HepG2 (cell line): ENCODE data around the gene SAMD8. TPM values are rescaled to one million over a fixed set of nuclear protein-coding genes. Genes with fewer than 3 reads are reported as not detected.
A peak's percentile ranks its signal among the peaks of the same experiment; 100 is the strongest.

Experiments used
- ATAC-seq: fragments of 200-7000 bp; cut with Tn5 transposase; 3 replicates; pipeline ENCODE4 v1.9.1; 2020; ENCODE audit warnings: mild to moderate bottlenecking, moderate library complexity
- BruUV-seq: library from RNA; stranded (reverse); fragments of 400-500 nt; replicated peaks from 2 replicates; lab custom pipeline; 2021; lab: Mats Ljungman, UMichigan
- CTCF ChIA-PET: fragments of 300-600 bp; formaldehyde crosslinking; extraction: SDS; loops from one replicate; lab custom pipeline; 2021; ENCODE audit warnings: low total read pairs, inconsistent platforms, low intra/inter-chr PET ratio; lab: Yijun Ruan, JAX
- POLR2A ChIA-PET: fragments of 350-600 bp; sonication (Branson Sonifier 250); formaldehyde crosslinking; loops from one replicate; lab custom pipeline; 2020; ENCODE audit warnings: antibody characterized with exemption, inconsistent platforms; lab: Yijun Ruan, JAX
- DNase-seq: peaks from one replicate; pipeline ENCODE4 v3.0.0-alpha.2; 2015; ENCODE audit warnings: low spot score
- FAIRE-seq: peaks from 3 replicates; lab custom pipeline; 2011; peaks lifted over from hg19 to GRCh38; lab: Jason Lieb, UNC
- H2AFZ ChIP-seq: one replicate; pipeline ENCODE4 v1.6.1; 2011; ENCODE audit warnings: low read length, inconsistent platforms
- H3K27ac ChIP-seq: fragments of 300-600 bp; 3 replicates; pipeline ENCODE4 v1.8.0; 2011; ENCODE audit warnings: mixed run types, mild to moderate bottlenecking, mixed read lengths, low read length, inconsistent platforms; ENCODE audit not compliant: insufficient read depth; ENCODE audit errors: extremely low read length
- H3K27me3 ChIP-seq, 2 experiments: fragments of 200-600 bp in 1 of 2; 2 replicates in 1 of 2; 3 replicates in 1 of 2; pipeline versions ENCODE4 v1.6.0 to v1.8.0; 2011; ENCODE audit warnings: low read length in 2 of 2, mild to moderate bottlenecking in 2 of 2, moderate library complexity in 2 of 2, inconsistent platforms in 1 of 2; ENCODE audit not compliant: insufficient read depth in 2 of 2, control insufficient read depth in 1 of 2
- H3K36me3 ChIP-seq, 2 experiments: fragments of 200-600 bp in 1 of 2; replicated peaks in 1 of 2; 2 replicates in 1 of 2; 3 replicates in 1 of 2; pipeline versions ENCODE4 v1.5.1 to v1.8.0; 2011; ENCODE audit warnings: low read length in 2 of 2, inconsistent platforms in 1 of 2; ENCODE audit not compliant: insufficient read depth in 2 of 2, control insufficient read depth in 1 of 2
- H3K4me1 ChIP-seq: 2 replicates; pipeline ENCODE4 v1.5.1; 2012; ENCODE audit warnings: low read length, inconsistent platforms; ENCODE audit not compliant: insufficient read depth
- H3K4me2 ChIP-seq: 2 replicates; pipeline ENCODE4 v1.6.0; 2011; ENCODE audit warnings: low read depth, low read length, inconsistent platforms
- H3K4me3 ChIP-seq, 3 experiments: fragments of 200-600 bp in 1 of 3; sonication (generic), shearing (Covaris generic) in 1 of 3; replicated peaks in 1 of 3; 2 replicates each; pipeline ENCODE4 v1.5.1; 2011 to 2016; ENCODE audit warnings: low read length in 3 of 3, inconsistent platforms in 2 of 3, low read depth in 2 of 3, mild to moderate bottlenecking in 2 of 3, control low read depth in 1 of 3, mixed read lengths in 1 of 3; ENCODE audit not compliant: insufficient read depth in 1 of 3
- H3K79me2 ChIP-seq: one replicate; pipeline ENCODE4 v1.6.1; 2011; ENCODE audit warnings: low read length, inconsistent platforms; ENCODE audit not compliant: insufficient read depth
- H3K9ac ChIP-seq: 2 replicates; pipeline ENCODE4 v1.6.0; 2011; ENCODE audit warnings: mild to moderate bottlenecking, low read depth, low read length, inconsistent platforms; ENCODE audit not compliant: insufficient read depth
- H3K9me3 ChIP-seq: 2 replicates; pipeline ENCODE4 v1.5.1; 2012; ENCODE audit warnings: mild to moderate bottlenecking, low read length
- H4K20me1 ChIP-seq: 2 replicates; pipeline ENCODE4 v1.6.0; 2011; ENCODE audit warnings: inconsistent platforms, mild to moderate bottlenecking, low read length, moderate library complexity; ENCODE audit not compliant: insufficient read depth
- BCL6 ChIP-seq: IDR thresholded peaks from 2 replicates; pipeline ENCODE4 v1.6.1; 2016; ENCODE audit warnings: missing genetic modification reagents, missing compliant biosample characterization
- DMAP1 ChIP-seq: IDR thresholded peaks from 2 replicates; pipeline ENCODE4 v1.6.1; 2016
- DNMT3B ChIP-seq: conservative IDR thresholded peaks from 2 replicates; pipeline ENCODE4 v1.6.1; 2016; ENCODE audit warnings: missing biosample characterization, control low read depth
- HMGA1 ChIP-seq: sonication (generic); formaldehyde crosslinking; conservative IDR thresholded peaks from 2 replicates; pipeline ENCODE4 v1.4.0; 2020; ENCODE audit warnings: missing genetic modification reagents
- NFKB2 ChIP-seq: sonication (generic); formaldehyde crosslinking; IDR thresholded peaks from 2 replicates; pipeline ENCODE4 v1.4.0; 2020; ENCODE audit warnings: missing genetic modification reagents, borderline replicate concordance
- TP53 ChIP-seq: sonication (generic); formaldehyde crosslinking; conservative IDR thresholded peaks from 2 replicates; pipeline ENCODE4 v1.4.0; 2020; ENCODE audit warnings: missing genetic modification reagents
- XRCC5 ChIP-seq: fragments of 200-400 bp; formaldehyde crosslinking; optimal IDR thresholded peaks from 2 replicates; pipeline ENCODE3; 2017; ENCODE audit warnings: mild to moderate bottlenecking, low read length
- ZMYM4 ChIP-seq: sonication (generic); formaldehyde crosslinking; IDR thresholded peaks from 2 replicates; pipeline ENCODE4 v1.8.1; 2023; ENCODE audit warnings: mild to moderate bottlenecking, missing genetic modification reagents
- ZNF331 ChIP-seq: sonication (generic); formaldehyde crosslinking; IDR thresholded peaks from 2 replicates; pipeline ENCODE4 v1.4.0; 2020; ENCODE audit warnings: missing genetic modification reagents
- ZNF839 ChIP-seq: sonication (generic); formaldehyde crosslinking; IDR thresholded peaks from 2 replicates; pipeline ENCODE4 v1.4.0; 2020; ENCODE audit warnings: missing genetic modification reagents, mild to moderate bottlenecking, borderline replicate concordance
- WGBS: methylation state at CpG from one replicate; pipeline ENCODE4 v1.1.6; 2017; ENCODE audit warnings: low lambda C conversion rate; 5-methylcytosine and 5-hydroxymethylcytosine counted together
- in situ Hi-C: cut with HindIII; loops from 2 replicates; pipeline ENCODE4 v1.10.0; 2017; ENCODE audit warnings: low pct_unique_long_range_greater_than_20kb; ENCODE audit not compliant: extremely low pct_ligation_motif_present
- intact Hi-C: fragments of 100-400 bp; cut with micrococcal nuclease; formaldehyde crosslinking; loops from one replicate; pipeline ENCODE4 v1.10.0; 2022; ENCODE audit not compliant: unreplicated experiment
- polyA plus RNA-seq, 8 experiments: library from polyadenylated mRNA; depleted of rRNA in 3 of 8; stranded (reverse) in 7 of 8; unstranded in 1 of 8; fragments of >200 nt; fragmentation: Illumina TruSeq in 4 of 8; extraction: Trizol in 4 of 8; gene quantifications; 2 replicates each; pipeline versions ENCODE4 v1.2.1 to v1.2.3, GENCODE V29; 2011 to 2016; ENCODE audit warnings: low read depth in 4 of 8, missing spikeins in 1 of 8, mixed read lengths in 1 of 8; ENCODE audit not compliant: insufficient read depth in 1 of 8
- total RNA-seq, 5 experiments: library from RNA; depleted of rRNA; stranded (reverse); fragments of >200 nt; fragmentation: Illumina TruSeq; extraction: Trizol; gene quantifications; 2 replicates each; pipeline ENCODE4 v1.2.3, GENCODE V29; 2016; ENCODE audit warnings: low read depth in 1 of 5
- TF ChIP-seq, protein P1 (sequence below): sonication (generic); formaldehyde crosslinking; IDR thresholded peaks from 2 replicates; pipeline ENCODE4 v1.4.0; 2020; ENCODE audit warnings: missing genetic modification reagents
- TF ChIP-seq, protein P2 (sequence below): sonication (generic); formaldehyde crosslinking; conservative IDR thresholded peaks from 2 replicates; pipeline ENCODE4 v1.4.0; 2020; ENCODE audit warnings: mild to moderate bottlenecking, missing genetic modification reagents, moderate library complexity

SAMD8 gene
- total and polyA plus RNA-seq, 2 of the 13 experiments (the other 11 are each of a cell fraction or from before 2014, with no cell fraction given) = 10.4 to 13.2 TPM

DNA sequence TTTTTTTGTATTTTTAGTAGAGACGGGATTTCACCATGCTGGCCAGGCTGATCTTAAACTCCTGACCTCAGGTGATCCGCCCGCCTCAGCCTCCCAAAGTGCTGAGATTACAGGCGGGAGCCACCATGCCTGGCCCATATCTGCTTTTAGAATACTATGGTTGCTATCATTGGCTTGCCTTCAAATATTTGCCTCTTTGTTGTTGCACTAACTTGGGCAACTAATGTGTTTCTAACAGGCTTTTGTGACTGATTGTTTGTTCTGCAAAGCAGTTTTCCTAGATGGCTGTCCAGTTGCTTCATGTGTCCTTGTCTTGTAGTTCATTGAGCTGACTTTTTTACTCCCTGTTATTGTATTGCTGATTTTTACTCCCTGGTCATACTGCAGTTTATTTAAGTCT, 108.8 kb downstream of the SAMD8 start:
- peaks cover 43% of the 10 kb centered on the region; the same call in 1 of the 2 replicates for H4K20me1 ChIP-seq
- BruUV-seq = no TSS peak
- ChIA-PET POLR2A (interaction anchor here (1.0 kb wide), 1 partner anchor 9 kb away, joined by 4 read pairs; the partner anchor contains the start of gene VDAC2), CTCF (no interaction called here)
- no peak for FAIRE-seq
- peaks cover 33 to 80% of the 10 kb centered on the region in 2 experiments for H3K36me3 ChIP-seq
- no peak for DNase-seq
- intact Hi-C loops = no loop called here
- H3K79me2 ChIP-seq = peaks cover 69% of the 10 kb centered on the region
- no peak overlapping the region for H2AFZ ChIP-seq
- no peak overlapping the region for H3K27ac ChIP-seq
- H3K9ac ChIP-seq = no peak overlapping the region
- H3K4me2 ChIP-seq = no peak overlapping the region
- H3K4me3 ChIP-seq = no peak overlapping the region
- H3K9me3 ChIP-seq = no peaks in the 10 kb centered on the region
- ATAC-seq = no peak; the same call in 2 of the 3 replicates
- H3K4me1 ChIP-seq = peaks cover 72% of the 10 kb centered on the region
- WGBS = 98% methylated on average over 4 of the region's 4 CpGs
- no peaks in the 10 kb centered on the region; a peak in 1 of 5 replicates for H3K27me3 ChIP-seq
- in situ Hi-C loops = no loop called here
- TF ChIP-seq ZMYM4 (CRISPR knock-in tag) (no peak), HMGA1 (CRISPR knock-in tag) (no peak), NFKB2 (no peak), XRCC5 (no peak), TP53 (CRISPR knock-in tag) (no peak), ZNF331 (no peak), DMAP1 (CRISPR knock-in tag) (no peak), BCL6 (CRISPR knock-in tag) (peak; percentile 86), ZNF839 (CRISPR knock-in tag) (no peak), DNMT3B (CRISPR knock-in tag) (no peak)
- TF ChIP-seq, protein P1, sequence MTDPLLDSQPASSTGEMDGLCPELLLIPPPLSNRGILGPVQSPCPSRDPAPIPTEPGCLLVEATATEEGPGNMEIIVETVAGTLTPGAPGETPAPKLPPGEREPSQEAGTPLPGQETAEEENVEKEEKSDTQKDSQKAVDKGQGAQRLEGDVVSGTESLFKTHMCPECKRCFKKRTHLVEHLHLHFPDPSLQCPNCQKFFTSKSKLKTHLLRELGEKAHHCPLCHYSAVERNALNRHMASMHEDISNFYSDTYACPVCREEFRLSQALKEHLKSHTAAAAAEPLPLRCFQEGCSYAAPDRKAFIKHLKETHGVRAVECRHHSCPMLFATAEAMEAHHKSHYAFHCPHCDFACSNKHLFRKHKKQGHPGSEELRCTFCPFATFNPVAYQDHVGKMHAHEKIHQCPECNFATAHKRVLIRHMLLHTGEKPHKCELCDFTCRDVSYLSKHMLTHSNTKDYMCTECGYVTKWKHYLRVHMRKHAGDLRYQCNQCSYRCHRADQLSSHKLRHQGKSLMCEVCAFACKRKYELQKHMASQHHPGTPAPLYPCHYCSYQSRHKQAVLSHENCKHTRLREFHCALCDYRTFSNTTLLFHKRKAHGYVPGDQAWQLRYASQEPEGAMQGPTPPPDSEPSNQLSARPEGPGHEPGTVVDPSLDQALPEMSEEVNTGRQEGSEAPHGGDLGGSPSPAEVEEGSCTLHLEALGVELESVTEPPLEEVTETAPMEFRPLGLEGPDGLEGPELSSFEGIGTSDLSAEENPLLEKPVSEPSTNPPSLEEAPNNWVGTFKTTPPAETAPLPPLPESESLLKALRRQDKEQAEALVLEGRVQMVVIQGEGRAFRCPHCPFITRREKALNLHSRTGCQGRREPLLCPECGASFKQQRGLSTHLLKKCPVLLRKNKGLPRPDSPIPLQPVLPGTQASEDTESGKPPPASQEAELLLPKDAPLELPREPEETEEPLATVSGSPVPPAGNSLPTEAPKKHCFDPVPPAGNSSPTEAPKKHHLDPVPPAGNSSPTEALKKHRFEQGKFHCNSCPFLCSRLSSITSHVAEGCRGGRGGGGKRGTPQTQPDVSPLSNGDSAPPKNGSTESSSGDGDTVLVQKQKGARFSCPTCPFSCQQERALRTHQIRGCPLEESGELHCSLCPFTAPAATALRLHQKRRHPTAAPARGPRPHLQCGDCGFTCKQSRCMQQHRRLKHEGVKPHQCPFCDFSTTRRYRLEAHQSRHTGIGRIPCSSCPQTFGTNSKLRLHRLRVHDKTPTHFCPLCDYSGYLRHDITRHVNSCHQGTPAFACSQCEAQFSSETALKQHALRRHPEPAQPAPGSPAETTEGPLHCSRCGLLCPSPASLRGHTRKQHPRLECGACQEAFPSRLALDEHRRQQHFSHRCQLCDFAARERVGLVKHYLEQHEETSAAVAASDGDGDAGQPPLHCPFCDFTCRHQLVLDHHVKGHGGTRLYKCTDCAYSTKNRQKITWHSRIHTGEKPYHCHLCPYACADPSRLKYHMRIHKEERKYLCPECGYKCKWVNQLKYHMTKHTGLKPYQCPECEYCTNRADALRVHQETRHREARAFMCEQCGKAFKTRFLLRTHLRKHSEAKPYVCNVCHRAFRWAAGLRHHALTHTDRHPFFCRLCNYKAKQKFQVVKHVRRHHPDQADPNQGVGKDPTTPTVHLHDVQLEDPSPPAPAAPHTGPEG = no peak
- TF ChIP-seq, protein P2, sequence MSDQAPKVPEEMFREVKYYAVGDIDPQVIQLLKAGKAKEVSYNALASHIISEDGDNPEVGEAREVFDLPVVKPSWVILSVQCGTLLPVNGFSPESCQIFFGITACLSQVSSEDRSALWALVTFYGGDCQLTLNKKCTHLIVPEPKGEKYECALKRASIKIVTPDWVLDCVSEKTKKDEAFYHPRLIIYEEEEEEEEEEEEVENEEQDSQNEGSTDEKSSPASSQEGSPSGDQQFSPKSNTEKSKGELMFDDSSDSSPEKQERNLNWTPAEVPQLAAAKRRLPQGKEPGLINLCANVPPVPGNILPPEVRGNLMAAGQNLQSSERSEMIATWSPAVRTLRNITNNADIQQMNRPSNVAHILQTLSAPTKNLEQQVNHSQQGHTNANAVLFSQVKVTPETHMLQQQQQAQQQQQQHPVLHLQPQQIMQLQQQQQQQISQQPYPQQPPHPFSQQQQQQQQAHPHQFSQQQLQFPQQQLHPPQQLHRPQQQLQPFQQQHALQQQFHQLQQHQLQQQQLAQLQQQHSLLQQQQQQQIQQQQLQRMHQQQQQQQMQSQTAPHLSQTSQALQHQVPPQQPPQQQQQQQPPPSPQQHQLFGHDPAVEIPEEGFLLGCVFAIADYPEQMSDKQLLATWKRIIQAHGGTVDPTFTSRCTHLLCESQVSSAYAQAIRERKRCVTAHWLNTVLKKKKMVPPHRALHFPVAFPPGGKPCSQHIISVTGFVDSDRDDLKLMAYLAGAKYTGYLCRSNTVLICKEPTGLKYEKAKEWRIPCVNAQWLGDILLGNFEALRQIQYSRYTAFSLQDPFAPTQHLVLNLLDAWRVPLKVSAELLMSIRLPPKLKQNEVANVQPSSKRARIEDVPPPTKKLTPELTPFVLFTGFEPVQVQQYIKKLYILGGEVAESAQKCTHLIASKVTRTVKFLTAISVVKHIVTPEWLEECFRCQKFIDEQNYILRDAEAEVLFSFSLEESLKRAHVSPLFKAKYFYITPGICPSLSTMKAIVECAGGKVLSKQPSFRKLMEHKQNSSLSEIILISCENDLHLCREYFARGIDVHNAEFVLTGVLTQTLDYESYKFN (CRISPR knock-in tag) = no peak
